Measurements from ENCODE around the gene IRF3. TPM values are rescaled to one million over a fixed set of nuclear protein-coding genes. Genes with fewer than 3 reads are reported as not detected.
A peak's percentile ranks its signal among the peaks of the same experiment; 100 is the strongest.

IRF3 gene
- total and polyA plus RNA-seq, 2 donors (not counting 1 experiment from before 2014, with no cell fraction given): 233 to 262 TPM

DNA sequence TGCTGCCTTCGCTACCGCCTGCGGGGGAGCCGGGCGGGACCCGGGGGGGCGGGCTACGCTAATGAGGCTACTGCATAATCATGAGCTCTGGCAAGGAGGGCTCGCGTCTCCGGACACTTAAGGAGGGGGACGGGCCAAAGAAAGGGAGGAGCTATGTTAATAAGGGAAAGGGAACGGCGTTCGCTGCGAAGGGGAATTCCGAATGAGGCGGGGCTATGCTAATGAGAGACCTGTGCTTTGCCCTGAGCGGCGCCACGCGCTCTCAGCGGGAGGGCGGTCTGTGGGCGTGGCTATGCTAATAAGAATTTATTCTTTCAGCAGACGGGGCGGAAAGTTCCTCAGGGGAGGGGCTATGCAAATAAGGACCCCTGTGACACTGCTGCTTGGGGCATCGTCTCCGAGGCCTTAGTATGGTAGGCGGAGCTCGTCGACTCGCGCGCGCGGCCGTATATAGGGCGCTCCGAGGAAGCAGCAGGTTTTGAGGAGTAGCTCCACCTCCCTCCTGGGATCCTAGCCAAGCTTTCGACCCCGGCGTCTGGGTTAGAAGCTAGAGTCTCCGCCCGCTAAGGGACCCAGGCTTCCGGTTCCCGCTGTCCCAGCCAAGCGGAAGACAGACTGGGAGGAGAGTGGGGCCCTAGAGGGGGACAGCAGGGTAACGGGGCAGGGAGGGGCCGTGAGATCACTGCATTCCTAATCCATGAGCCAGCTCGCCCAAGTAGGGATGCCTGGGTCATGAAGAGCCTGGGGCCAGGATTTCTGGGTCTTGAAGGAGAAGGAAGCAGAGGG, 25.4 kb downstream of the IRF3 start, which contains the start of gene RRAS:
TSS of gene RRAS (minus strand) at position 31 of the 786 bp plus-strand sequence. CDS start 45 bp downstream, outside the sequence.
- intact Hi-C loops (cut with micrococcal nuclease): loop anchor here (1.0 to 2.0 kb wide), 8 partner anchors 25 to 1276 kb away; partner anchors contain the start of genes BCL2L12, IRF3, NOSIP and PNKP
- peaks cover 37 to 55% of the 10 kb centered on the region in 2 donors for H3K4me1 ChIP-seq (ENCODE audit: control insufficient read depth in 2 of 2, insufficient read depth in 2 of 2, low read length in 2 of 2)
- H3K27me3 ChIP-seq (replicated peaks in 1 of 4; ENCODE audit: control extremely low read depth in 1 of 4, control insufficient read depth in 3 of 4, insufficient read depth in 4 of 4, low read length in 3 of 4): no peaks in the 10 kb centered on the region
- peak within 1 kb of the TSS; percentile 98 for H3K4me2 ChIP-seq (replicated peaks; ENCODE audit: low read depth, low read length, poor library complexity, severe bottlenecking)
- Mint-ChIP-seq H3K4me3 (peak within 1 kb of the TSS; percentile 95), H3K4me1 (peaks cover 53% of the 10 kb centered on the region), H3K9me3 (ENCODE audit: insufficient read depth) (no peaks in the 10 kb centered on the region), H3K27me3 (no peaks in the 10 kb centered on the region), H3K27ac (peak within 1 kb of the TSS; percentile 95)
- under 1% methylated on average over 51 of the region's 51 CpGs for WGBS (ENCODE audit: insufficient coverage)
- peak within 1 kb of the TSS; percentile 83 for H3K9ac ChIP-seq (ENCODE audit: low read length)
- peaks cover 0 to 5% of the 10 kb centered on the region in 2 experiments for H3K36me3 ChIP-seq (replicated peaks in 1 of 2; ENCODE audit: control extremely low read depth in 1 of 2, control insufficient read depth in 1 of 2, extremely low read depth in 1 of 2, insufficient read depth in 2 of 2, low read length in 1 of 2)
- peak; percentile 69 for ATAC-seq (ENCODE audit: low read depth)
- H3K27ac ChIP-seq (ENCODE audit: low read length in 2 of 2): peak within 1 kb of the TSS; percentile 91 to 96
- H3K4me3 ChIP-seq (ENCODE audit: control extremely low read depth in 1 of 5, extremely low read depth in 1 of 5, insufficient read depth in 1 of 5, low read depth in 2 of 5, low read length in 4 of 5): peak within 1 kb of the TSS; percentile 35 to 97 (median 80)
- peak within 1 kb of the TSS; percentile 73 for H2AFZ ChIP-seq (ENCODE audit: insufficient read depth, low read depth, low read length, poor library complexity, severe bottlenecking)
- H3K9me3 ChIP-seq (ENCODE audit: control extremely low read depth in 1 of 3, control insufficient read depth in 2 of 3, insufficient read depth in 1 of 3, low read length in 2 of 3): no peaks in the 10 kb centered on the region
- H3K79me2 ChIP-seq (ENCODE audit: control insufficient read depth, insufficient read depth, low read length): peaks cover 45% of the 10 kb centered on the region
- TF ChIP-seq CTCF (IDR thresholded peaks at IDR 0.05) (no peak), EZH2 (IDR thresholded peaks at IDR 0.05; ENCODE audit: borderline replicate concordance, insufficient read depth, low read depth, low read length, poor library complexity, severe bottlenecking) (no peak)
- peaks cover 14% of the 10 kb centered on the region for H4K20me1 ChIP-seq (ENCODE audit: control insufficient read depth, insufficient read depth, low read length, poor library complexity, severe bottlenecking)
- ChIA-PET POLR2A (interaction anchor here (0.5 to 3.4 kb wide), 17 partner anchors 14 to 1306 kb away, joined by 3 to 53 read pairs (median 4); partner anchors contain the start of genes ALDH16A1, BCL2L12, IRF3 and NOSIP), CTCF (interaction anchor here (0.6 to 2.3 kb wide), 13 partner anchors 24 to 249 kb away, joined by 3 to 10 read pairs (median 4); partner anchors contain the start of genes BCL2L12, IRF3, PRMT1 and RPS11)
- DNase-seq: peak; percentile 100
